ENCODE results near the gene RIPOR1.

Gene RIPOR1

GRCh38 chr16:67540756-67541155, 12.1 kb downstream of the RIPOR1 start:
- no peak for DNase-seq

DNA sequence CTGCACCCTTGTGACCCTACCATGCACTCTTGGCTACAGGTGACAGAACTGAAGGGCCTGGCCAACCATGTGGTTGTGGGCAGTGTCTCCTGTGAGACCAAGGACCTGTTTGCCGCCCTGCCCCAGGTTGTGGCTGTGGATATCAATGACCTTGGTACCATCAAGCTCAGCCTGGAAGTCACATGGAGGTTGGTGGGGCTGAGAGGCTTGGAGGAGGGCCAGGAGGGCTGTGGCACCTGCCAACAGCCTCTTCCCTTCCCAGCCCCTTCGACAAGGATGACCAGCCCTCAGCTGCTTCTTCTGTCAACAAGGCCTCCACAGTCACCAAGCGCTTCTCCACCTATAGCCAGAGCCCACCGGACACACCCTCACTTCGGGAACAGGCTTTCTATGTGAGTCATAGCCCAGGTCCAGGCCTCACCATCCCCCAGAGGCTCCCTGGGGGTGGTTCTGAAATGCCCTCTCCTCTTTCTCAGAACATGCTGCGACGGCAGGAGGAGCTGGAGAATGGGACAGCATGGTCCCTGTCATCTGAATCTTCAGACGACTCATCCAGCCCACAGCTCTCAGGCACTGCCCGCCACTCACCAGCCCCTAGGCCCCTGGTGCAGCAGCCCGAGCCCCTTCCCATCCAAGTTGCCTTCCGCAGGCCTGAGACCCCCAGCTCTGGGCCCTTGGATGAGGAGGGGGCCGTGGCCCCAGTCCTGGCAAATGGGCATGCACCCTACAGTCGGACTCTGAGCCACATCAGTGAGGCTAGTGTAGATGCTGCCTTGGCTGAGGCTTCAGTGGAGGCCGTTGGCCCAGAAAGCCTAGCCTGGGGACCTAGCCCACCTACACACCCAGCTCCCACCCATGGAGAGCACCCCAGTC, 13.0 kb downstream of the RIPOR1 start:
- no peak for DNase-seq

GRCh38 chr16:67542464-67542863, 13.8 kb downstream of the RIPOR1 start:
- no peak for DNase-seq

- DNase-seq, result no peak
Measured at GRCh38 chr16:67543036-67543435, 14.4 kb downstream of the RIPOR1 start.

GRCh38 chr16:67543582-67543981, 15.0 kb downstream of the RIPOR1 start:
- DNase-seq, result no peak

- DNase-seq, result no peak
Measured at GRCh38 chr16:67544329-67544841, 15.8 kb downstream of the RIPOR1 start.

DNA sequence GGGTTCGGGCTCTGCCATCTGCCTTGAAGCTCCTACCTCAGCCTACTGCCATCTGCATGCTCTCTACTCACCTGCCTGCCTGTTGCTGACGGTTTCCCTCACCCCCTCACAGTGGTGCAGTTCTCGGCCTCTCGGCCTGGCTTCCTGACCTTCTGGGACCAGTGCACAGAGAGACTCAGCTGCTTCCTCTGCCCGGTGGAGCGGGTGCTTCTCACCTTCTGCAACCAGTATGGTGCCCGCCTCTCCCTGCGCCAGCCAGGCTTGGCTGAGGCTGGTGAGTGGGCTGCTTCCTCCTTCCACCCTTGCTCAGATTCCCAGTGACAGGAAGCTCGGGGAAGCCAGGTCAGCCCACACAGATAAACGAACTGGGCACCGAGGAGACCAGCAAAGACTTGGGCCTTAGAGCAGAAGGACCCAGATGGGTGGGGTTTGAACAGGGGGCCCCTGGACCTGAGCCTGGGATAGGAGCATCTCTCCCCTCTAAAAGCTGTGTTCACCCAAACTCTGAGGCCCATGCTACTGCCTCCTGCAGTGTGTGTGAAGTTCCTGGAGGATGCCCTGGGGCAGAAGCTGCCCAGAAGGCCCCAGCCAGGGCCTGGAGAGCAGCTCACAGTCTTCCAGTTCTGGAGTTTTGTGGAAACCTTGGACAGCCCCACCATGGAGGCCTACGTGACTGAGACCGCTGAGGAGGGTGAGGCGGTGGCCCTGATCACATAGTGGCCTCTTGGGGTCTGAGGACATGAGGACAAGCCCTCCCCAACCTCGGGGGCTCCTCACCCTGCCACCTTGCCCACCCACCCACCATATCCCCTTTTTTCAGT, 16.4 kb downstream of the RIPOR1 start:
- no peak for DNase-seq

- no peak for DNase-seq
Measured at GRCh38 chr16:67545665-67546024, 17.0 kb downstream of the RIPOR1 start.

GRCh38 chr16:67546091-67546501, 17.5 kb downstream of the RIPOR1 start:
- DNase-seq, result no peak

DNA sequence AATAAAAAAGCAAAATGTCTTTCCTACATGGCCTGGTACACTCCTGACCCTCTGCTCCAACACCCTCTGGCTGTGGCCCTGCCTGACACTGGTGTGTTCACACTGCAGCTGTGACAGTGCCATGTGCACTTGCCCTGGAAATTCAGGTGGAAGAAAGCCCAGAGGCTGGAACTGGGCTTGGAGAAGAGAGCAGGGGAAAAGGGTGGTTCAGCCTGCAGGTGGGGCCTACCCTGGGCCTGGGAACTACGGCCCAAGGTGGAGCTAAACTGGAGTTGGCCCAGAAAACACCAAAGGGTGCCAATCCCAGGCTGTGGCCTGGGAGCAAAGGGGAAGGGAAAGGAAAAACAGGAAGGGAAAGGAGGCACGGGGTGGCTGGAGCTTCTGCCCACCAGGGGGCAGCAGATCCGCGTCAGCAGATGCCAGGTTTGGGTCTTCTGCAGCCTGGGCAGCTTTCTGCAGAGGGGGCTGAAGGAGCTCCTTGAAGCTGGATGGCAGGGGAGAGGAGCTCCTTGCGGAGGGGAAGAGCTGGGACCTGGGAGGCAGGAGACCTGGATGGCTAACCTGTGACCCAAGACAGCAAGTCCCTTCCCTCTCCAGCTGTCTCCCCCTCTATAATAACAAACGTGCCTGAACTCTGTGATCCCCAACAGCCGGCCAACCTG, 18.3 kb downstream of the RIPOR1 start:
- no peak for DNase-seq

- DNase-seq, result no peak
Measured at GRCh38 chr16:67547423-67548264, 19.0 kb downstream of the RIPOR1 start.

GRCh38 chr16:67548265-67549126, 19.9 kb downstream of the RIPOR1 start:
- DNase-seq, result no peak

- DNase-seq, result no peak
Measured at GRCh38 chr16:67549240-67549639, 20.6 kb downstream of the RIPOR1 start.

DNA sequence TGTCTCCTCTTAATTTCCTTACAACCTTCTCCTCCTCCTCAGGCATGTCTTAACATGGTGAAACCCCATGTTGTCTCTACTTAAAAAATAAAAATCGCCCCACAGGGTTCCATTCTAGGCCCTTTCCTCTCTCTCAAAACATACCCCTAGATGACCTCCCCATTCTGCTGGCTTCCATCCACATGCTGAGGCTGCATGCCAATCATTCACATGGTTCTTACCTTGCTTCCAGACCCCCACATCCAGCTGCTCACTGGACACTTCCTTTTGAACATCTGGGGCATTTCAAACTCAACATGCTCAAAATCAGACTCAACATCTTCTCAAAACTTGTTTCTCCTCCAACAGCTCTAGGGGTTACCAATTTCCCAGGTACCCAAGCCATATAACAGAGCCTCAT, 21.3 kb downstream of the RIPOR1 start:
- DNase-seq, result no peak

DNA sequence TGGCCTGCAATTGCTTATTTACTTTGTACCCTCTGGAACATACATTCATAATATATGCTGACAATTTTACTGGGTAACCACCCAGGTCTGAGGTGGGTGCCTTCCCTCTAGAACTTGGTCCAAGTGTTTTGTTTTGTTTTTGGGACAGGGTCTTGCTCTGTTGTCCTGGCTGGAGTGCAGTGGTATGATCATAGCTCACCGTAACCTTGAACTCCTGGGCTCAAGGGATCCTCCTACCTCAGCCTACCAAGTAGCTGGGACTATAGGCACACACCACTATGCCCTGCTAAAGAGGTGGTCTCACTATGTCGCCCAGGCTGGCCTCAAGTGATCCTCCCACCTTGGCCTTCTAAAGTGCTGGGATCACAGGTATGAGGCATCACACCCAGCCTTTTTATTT, 22.5 kb downstream of the RIPOR1 start:
- no peak for DNase-seq

- DNase-seq, result no peak
Measured at GRCh38 chr16:67551972-67552371, 23.3 kb downstream of the RIPOR1 start.

- DNase-seq, result no peak
Measured at GRCh38 chr16:67552476-67552875, 23.8 kb downstream of the RIPOR1 start.

DNA sequence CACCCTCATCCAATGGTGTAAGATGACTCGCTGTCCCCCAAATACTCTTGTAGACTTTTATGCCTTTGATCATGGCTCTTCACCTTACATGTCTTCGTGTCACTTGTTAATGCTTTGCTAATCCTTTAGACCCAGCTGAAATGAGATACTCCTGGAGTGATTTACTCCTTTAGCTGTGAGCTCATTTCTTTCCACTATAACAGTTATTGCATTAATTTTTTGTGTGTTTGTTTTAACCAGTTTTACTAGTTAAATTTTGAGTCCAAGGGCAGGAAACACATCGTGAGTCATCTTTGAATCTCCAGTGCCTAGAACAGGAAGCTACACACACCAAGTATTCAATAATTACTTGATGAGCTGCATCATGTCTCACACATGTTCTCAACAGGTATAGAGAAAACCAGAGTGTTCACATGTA, 27.2 kb downstream of the RIPOR1 start:
- DNase-seq, result no peak

DNA sequence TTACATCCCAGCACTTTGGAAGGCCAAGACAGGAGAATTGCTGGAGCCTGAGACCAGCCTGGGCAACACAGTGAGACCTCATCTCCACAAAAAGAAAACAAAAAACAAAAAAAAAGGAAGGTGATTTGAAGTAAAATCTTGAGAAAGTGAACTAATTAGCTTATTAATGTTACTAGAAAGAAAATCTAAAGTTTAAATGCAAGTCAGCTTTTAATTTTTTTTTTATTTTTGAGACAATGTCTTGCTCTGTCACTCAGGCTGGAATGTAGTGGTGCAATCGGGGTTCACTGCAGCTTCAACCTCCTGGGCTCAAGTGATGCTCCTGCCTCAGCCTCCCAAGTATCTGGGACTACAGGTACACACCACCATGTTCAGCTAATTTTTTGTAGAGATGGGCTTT, 30.2 kb downstream of the RIPOR1 start:
- DNase-seq, result no peak

- no peak for DNase-seq
Measured at GRCh38 chr16:67560827-67561342, 32.3 kb downstream of the RIPOR1 start.

GRCh38 chr16:67561501-67561823, 32.8 kb downstream of the RIPOR1 start:
- DNase-seq, result no peak
